Amygdala (tissue), 56 donors: ENCODE measurements around the gene CRACR2B.

Experiments used
- DNase-seq, 56 donors: peaks; one replicate each; lab custom pipeline; 2025; lab: John Stamatoyannopoulos, UW

The CRACR2B gene

GRCh38 chr11:808427-809286 lies 19.1 kb upstream of the CRACR2B start:
- DNase-seq, result peak in 4 of 56 donors; percentile 67 to 83 (median 76)

- peak; percentile 83 to 100 (median 97) for DNase-seq
Measured at GRCh38 chr11:809287-810039, 18.3 kb upstream of the CRACR2B start, which contains the start of gene RPLP2. Gene RPLP2 (plus strand): TSS chr11:809967. CDS start chr11:810235, 268 bp downstream.

GRCh38 chr11:810040-810567 lies 17.6 kb upstream of the CRACR2B start:
- no peak for DNase-seq

GRCh38 chr11:811446-812245 lies 16.1 kb upstream of the CRACR2B start:
- no peak for DNase-seq

GRCh38 chr11:812390-812789 lies 15.3 kb upstream of the CRACR2B start:
- DNase-seq, result no peak

- no peak for DNase-seq
Measured at GRCh38 chr11:813072-813455, 14.7 kb upstream of the CRACR2B start.

GRCh38 chr11:813456-814096 lies 14.1 kb upstream of the CRACR2B start:
- DNase-seq, result no peak

- DNase-seq, result no peak
Measured at GRCh38 chr11:815675-816432, 11.9 kb upstream of the CRACR2B start.

- no peak for DNase-seq
Measured at GRCh38 chr11:816433-816779, 11.3 kb upstream of the CRACR2B start.

- DNase-seq, result no peak
Measured at GRCh38 chr11:818396-819128, 9.2 kb upstream of the CRACR2B start, which contains the start of gene PNPLA2. Gene PNPLA2 (plus strand): TSS chr11:818914. CDS start chr11:819719, 805 bp downstream.

GRCh38 chr11:819129-819931 lies 8.4 kb upstream of the CRACR2B start:
- peak; percentile 22 to 94 (median 82) for DNase-seq

GRCh38 chr11:819943-820649 lies 7.6 kb upstream of the CRACR2B start:
- peak in 31 of 56 donors; percentile 31 to 75 (median 57) for DNase-seq

- DNase-seq, result peak in 20 of 56 donors; percentile 17 to 70 (median 40)
Measured at GRCh38 chr11:820655-821511, 6.8 kb upstream of the CRACR2B start.

- DNase-seq, result peak in 6 of 56 donors; percentile 28 to 41 (median 34)
Measured at GRCh38 chr11:821512-822371, 6.0 kb upstream of the CRACR2B start.
